T-helper 2 cell treated with Interferon-gamma antibody and Interleukin-4, amounts not matched to agents 100 ng/mL and 5 ng/mL, for 36 hours (primary cell): ENCODE data around the gene ARPC1B. TPM values are rescaled to one million over a fixed set of nuclear protein-coding genes. Genes with fewer than 3 reads are reported as not detected.

ENCODE experiments used
- intact Hi-C: fragments of 100-400 bp; cut with micrococcal nuclease; formaldehyde crosslinking; loops from one replicate; pipeline ENCODE4 v1.15.1; 2023
- total RNA-seq: library from RNA; stranded (reverse); gene quantifications from 2 replicates; pipeline ENCODE4 v1.2.3, GENCODE V29; 2022

Gene ARPC1B
- total RNA-seq, 1 donor from 2014 or later, result 368 TPM

GRCh38 chr7:99438573-99439480 lies 64.3 kb downstream of the ARPC1B start, which contains the start of the genes CPSF4 and PTCD1:
Gene CPSF4, plus strand, starts transcription at chr7:99438943. Its CDS starts 140 bp downstream, at chr7:99439083.
Gene PTCD1, minus strand, starts transcription at chr7:99438798. Its CDS starts 3,556 bp downstream, at chr7:99435242.
- intact Hi-C loops, result loop anchor here (1.0 to 2.0 kb wide), 5 partner anchors 27 to 112 kb away; partner anchors contain the start of genes ARPC1B, ATP5MF and ZKSCAN5

GRCh38 chr7:99440195-99440594 lies 65.7 kb downstream of the ARPC1B start:
- intact Hi-C loops, result no loop called here

Other genes starting within 250 kb of the ARPC1B start
- gene SMURF1, start 230.6 kb upstream of the ARPC1B start, total RNA-seq, result 11.1 and 12.7 TPM in 2 replicates
- gene KPNA7, start 166.6 kb upstream of the ARPC1B start, total RNA-seq, result not detected in 2 replicates
- gene MYH16, start 101.9 kb upstream of the ARPC1B start, total RNA-seq, result not detected in 2 replicates
- 65.6 and 68.4 TPM in 2 replicates for gene ARPC1A, start 48.8 kb upstream of the ARPC1B start, total RNA-seq
- 107 TPM in 2 replicates for gene PDAP1, start 33.9 kb downstream of the ARPC1B start, total RNA-seq
- 92.7 and 95.8 TPM in 2 replicates for gene BUD31, start 34.2 kb downstream of the ARPC1B start, total RNA-seq
- gene PTCD1, start 64.1 kb downstream of the ARPC1B start, total RNA-seq, result 9.4 and 11.7 TPM in 2 replicates
- gene CPSF4, start 64.2 kb downstream of the ARPC1B start, total RNA-seq, result 69.2 and 72.8 TPM in 2 replicates
- 379 and 383 TPM in 2 replicates for gene ATP5MF, start 91.4 kb downstream of the ARPC1B start, total RNA-seq
- gene ZNF789, start 98.2 kb downstream of the ARPC1B start, total RNA-seq, result 29.5 and 31.0 TPM in 2 replicates
- 47.7 and 48.5 TPM in 2 replicates for gene ZNF394, start 125.6 kb downstream of the ARPC1B start, total RNA-seq
- gene ZKSCAN5, start 129.9 kb downstream of the ARPC1B start, total RNA-seq, result 11.4 and 11.6 TPM in 2 replicates
- 5.2 and 5.7 TPM in 2 replicates for gene FAM200A, start 177.4 kb downstream of the ARPC1B start, total RNA-seq
- 89.8 and 94.6 TPM in 2 replicates for gene ZNF655, start 183.9 kb downstream of the ARPC1B start, total RNA-seq
- 1.2 and 2.4 TPM in 2 replicates for gene TMEM225B, start 223.5 kb downstream of the ARPC1B start, total RNA-seq
- 31.1 and 32.0 TPM in 2 replicates for gene ZSCAN25, start 242.2 kb downstream of the ARPC1B start, total RNA-seq